HEK293T (cell line): ENCODE data around the gene CDH24.

Experiments
- CTCF ChIA-PET: fragments of 350-600 bp; formaldehyde crosslinking; extraction: SDS; loops from one replicate; lab custom pipeline; 2021; ENCODE audit warnings: antibody characterized with exemption, inconsistent platforms; lab: Yijun Ruan, JAX
- POLR2A ChIA-PET: fragments of 350-600 bp; formaldehyde crosslinking; extraction: SDS; loops from one replicate; lab custom pipeline; 2020; ENCODE audit warnings: antibody characterized with exemption, inconsistent platforms; lab: Yijun Ruan, JAX
- DNase-seq: peaks from one replicate; pipeline ENCODE4 v3.0.0; 2012; ENCODE audit warnings: mixed read lengths; ENCODE audit errors: extremely low spot score
- ARNT ChIP-seq: fragments of 450-650 bp; IDR thresholded peaks from 2 replicates; pipeline ENCODE4 v1.6.1; 2017; ENCODE audit warnings: mild to moderate bottlenecking
- BHLHE40 ChIP-seq: fragments of 450-650 bp; IDR thresholded peaks from 2 replicates; pipeline ENCODE4 v1.6.1; 2016; ENCODE audit warnings: mild to moderate bottlenecking, moderate library complexity, borderline replicate concordance
- CTBP1 ChIP-seq: fragments of 450-650 bp; IDR thresholded peaks from 2 replicates; pipeline ENCODE4 v1.6.1; 2016; ENCODE audit warnings: borderline replicate concordance
- ELF4 ChIP-seq: fragments of 450-650 bp; IDR thresholded peaks from 2 replicates; pipeline ENCODE4 v1.6.1; 2017; ENCODE audit warnings: antibody characterized with exemption
- FOXA1 ChIP-seq: fragments of 450-650 bp; IDR thresholded peaks from 2 replicates; pipeline ENCODE4 v1.6.1; 2016; ENCODE audit warnings: mild to moderate bottlenecking
- FOXK2 ChIP-seq: fragments of 450-650 bp; IDR thresholded peaks from 2 replicates; pipeline ENCODE4 v1.6.1; 2016; ENCODE audit warnings: mild to moderate bottlenecking
- FOXM1 ChIP-seq: fragments of 450-650 bp; IDR thresholded peaks from 2 replicates; pipeline ENCODE4 v1.6.1; 2017; ENCODE audit warnings: mild to moderate bottlenecking, borderline replicate concordance
- HDGF ChIP-seq: fragments of 450-650 bp; IDR thresholded peaks from 2 replicates; pipeline ENCODE4 v1.6.1; 2017; ENCODE audit warnings: antibody characterized with exemption, borderline replicate concordance
- L3MBTL2 ChIP-seq: fragments of 450-650 bp; conservative IDR thresholded peaks from 2 replicates; pipeline ENCODE4 v1.6.1; 2016; ENCODE audit warnings: mild to moderate bottlenecking
- LEF1 ChIP-seq: fragments of 450-650 bp; IDR thresholded peaks from 2 replicates; pipeline ENCODE4 v1.6.1; 2017; ENCODE audit warnings: mild to moderate bottlenecking, borderline replicate concordance
- NFRKB ChIP-seq: fragments of 450-650 bp; IDR thresholded peaks from 2 replicates; pipeline ENCODE4 v1.6.1; 2016; ENCODE audit warnings: mild to moderate bottlenecking, moderate library complexity
- SP1 ChIP-seq: fragments of 450-650 bp; IDR thresholded peaks from 2 replicates; pipeline ENCODE4 v1.6.1; 2017
- SUZ12 ChIP-seq: fragments of 450-650 bp; IDR thresholded peaks from 2 replicates; pipeline ENCODE4 v1.6.1; 2016; ENCODE audit warnings: mild to moderate bottlenecking
- TARDBP ChIP-seq: fragments of 450-650 bp; IDR thresholded peaks from 2 replicates; pipeline ENCODE4 v1.6.1; 2016
- ZNF384 ChIP-seq: fragments of 450-650 bp; IDR thresholded peaks from 2 replicates; pipeline ENCODE4 v1.6.1; 2016
- TF ChIP-seq, protein P1 (sequence below): fragments of 450-650 bp; IDR thresholded peaks from 2 replicates; pipeline ENCODE4 v1.6.1; 2016

CDH24 gene

GRCh38 chr14:23080474-23080873, 23.2 kb upstream of the CDH24 start:
- POLR2A ChIA-PET, result interaction anchor here (1.2 to 3.1 kb wide), 3 partner anchors 9 to 15 kb away, joined by 3 to 18 read pairs (median 3); partner anchors contain the start of genes ACIN1 and C14orf119
- TF ChIP-seq HDGF (no peak), SP1 (no peak), L3MBTL2 (no peak), SUZ12 (no peak), ZNF384 (no peak), FOXM1 (no peak), CTBP1 (no peak), BHLHE40 (no peak), FOXA1 (no peak), ARNT (no peak), TARDBP (no peak)
- DNase-seq, result no peak
- CTCF ChIA-PET, result interaction anchor here (1.0 kb wide), 1 partner anchor 12 kb away, joined by 3 read pairs; no protein-coding TSS in a partner anchor

DNA sequence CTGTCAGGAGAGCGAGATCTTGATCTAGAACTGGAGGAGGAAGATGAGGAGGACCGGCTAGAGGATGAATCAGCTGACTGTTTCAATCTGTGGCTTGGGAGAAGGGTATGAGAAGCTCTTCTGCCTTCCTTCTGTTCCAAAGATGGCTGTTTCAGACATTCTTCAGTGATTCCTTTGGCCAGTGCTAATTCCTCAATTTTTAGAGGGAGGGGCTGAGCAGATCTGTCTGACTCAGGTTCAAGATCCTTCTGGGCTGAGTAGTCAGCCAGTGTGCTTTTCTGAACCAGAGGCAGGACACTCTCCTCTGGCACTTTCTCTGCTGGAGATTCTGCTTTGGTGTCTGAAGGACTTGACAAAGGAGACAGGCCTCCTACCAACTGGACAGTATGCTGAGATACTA, 22.4 kb upstream of the CDH24 start:
- ChIA-PET POLR2A (no interaction called here), CTCF (interaction anchor here (1.0 kb wide), 1 partner anchor 11 kb away, joined by 3 read pairs; no protein-coding TSS in a partner anchor)
- no peak for DNase-seq
- TF ChIP-seq TARDBP (no peak), CTBP1 (no peak), FOXM1 (no peak), BHLHE40 (no peak), NFRKB (no peak), FOXK2 (no peak), ZNF384 (no peak), ELF4 (no peak), SP1 (no peak), HDGF (no peak), SUZ12 (no peak), ARNT (no peak), LEF1 (no peak), FOXA1 (no peak), L3MBTL2 (no peak)
- TF ChIP-seq, protein P1, sequence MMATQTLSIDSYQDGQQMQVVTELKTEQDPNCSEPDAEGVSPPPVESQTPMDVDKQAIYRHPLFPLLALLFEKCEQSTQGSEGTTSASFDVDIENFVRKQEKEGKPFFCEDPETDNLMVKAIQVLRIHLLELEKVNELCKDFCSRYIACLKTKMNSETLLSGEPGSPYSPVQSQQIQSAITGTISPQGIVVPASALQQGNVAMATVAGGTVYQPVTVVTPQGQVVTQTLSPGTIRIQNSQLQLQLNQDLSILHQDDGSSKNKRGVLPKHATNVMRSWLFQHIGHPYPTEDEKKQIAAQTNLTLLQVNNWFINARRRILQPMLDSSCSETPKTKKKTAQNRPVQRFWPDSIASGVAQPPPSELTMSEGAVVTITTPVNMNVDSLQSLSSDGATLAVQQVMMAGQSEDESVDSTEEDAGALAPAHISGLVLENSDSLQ, result no peak

DNA sequence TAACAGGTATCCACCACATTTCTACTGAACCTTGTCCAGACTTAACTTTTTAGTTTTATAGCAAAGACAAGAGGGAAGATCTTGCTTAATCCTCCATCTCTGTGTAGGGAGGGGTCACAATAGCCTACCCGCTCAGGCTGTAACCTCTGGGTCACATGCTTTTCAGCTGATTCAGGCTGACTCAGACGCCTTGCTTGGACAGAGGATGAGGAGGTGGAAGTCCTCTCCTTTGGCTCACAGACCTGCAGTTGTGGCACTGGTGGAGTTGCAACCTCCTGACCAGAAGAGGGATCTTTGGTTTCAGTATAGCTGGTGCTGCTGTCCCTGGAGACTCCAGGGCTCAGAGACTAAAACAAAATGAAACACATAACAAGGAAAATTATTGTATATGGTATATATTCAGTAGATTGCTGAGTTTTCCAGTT, 21.4 kb upstream of the CDH24 start:
- DNase-seq, result no peak
- ChIA-PET POLR2A (interaction anchor here (1.2 to 2.9 kb wide), 2 partner anchors 16 kb away, joined by 3 to 27 read pairs; partner anchors contain the start of genes ACIN1 and C14orf119), CTCF (interaction anchor here (1.4 to 2.8 kb wide), 2 partner anchors 8 to 10 kb away, joined by 3 to 27 read pairs; no protein-coding TSS in a partner anchor)
- TF ChIP-seq NFRKB (no peak), CTBP1 (no peak), SUZ12 (no peak), ARNT (no peak), ZNF384 (no peak)

- DNase-seq, result no peak
- TF ChIP-seq SP1, result no peak
- TF ChIP-seq SUZ12, result no peak
- TF ChIP-seq FOXA1, result no peak
- no peak for TF ChIP-seq CTBP1
- no peak for TF ChIP-seq NFRKB
- no peak for TF ChIP-seq LEF1
- no peak for TF ChIP-seq HDGF
- no peak for TF ChIP-seq ELF4
- TF ChIP-seq, protein P1, result no peak
- TF ChIP-seq FOXM1, result no peak
- TF ChIP-seq ZNF384, result no peak
- no peak for TF ChIP-seq ARNT
- TF ChIP-seq TARDBP, result no peak
- TF ChIP-seq BHLHE40, result no peak
- no peak for TF ChIP-seq FOXK2
- no peak for TF ChIP-seq L3MBTL2
- ChIA-PET POLR2A (interaction anchor here (1.2 to 2.9 kb wide), 3 partner anchors 16 to 122 kb away, joined by 3 to 27 read pairs (median 3); partner anchors contain the start of genes ACIN1 and C14orf119), CTCF (interaction anchor here (0.9 to 2.8 kb wide), 9 partner anchors 8 to 104 kb away, joined by 3 to 27 read pairs (median 4); no protein-coding TSS in a partner anchor)
Measured at GRCh38 chr14:23077962-23078361, 20.6 kb upstream of the CDH24 start.

DNA sequence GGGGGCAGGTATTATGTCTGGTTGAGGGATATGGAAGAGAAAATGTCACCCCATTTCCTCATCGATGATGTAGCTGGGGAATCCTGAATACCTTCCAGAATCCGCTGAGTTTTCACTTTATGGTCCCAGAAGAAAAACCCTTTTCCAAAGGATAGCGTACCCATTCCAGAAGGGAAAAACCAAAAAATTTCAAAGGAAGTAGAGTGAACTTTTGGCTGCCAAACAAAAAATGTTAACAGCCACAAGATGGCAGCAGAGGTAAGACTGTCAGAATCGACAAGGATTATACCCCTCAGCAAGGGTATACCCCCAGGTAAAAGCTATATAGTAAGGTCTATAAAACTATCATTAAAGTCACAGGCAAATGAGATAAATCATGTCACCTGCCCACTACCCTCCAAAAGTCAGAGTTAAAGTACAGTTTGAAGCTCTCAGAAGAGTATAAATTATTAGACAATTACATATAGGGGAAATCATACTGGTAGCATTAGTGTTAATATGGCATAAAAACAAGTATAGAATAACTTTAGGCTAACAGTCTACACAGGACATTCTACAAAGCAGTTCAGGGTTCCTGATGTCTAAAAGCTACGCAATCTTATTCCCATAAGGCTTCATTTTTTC, 19.6 kb upstream of the CDH24 start:
- CTCF ChIA-PET, result interaction anchor here (0.6 to 2.8 kb wide), 22 partner anchors 8 to 520 kb away, joined by 3 to 27 read pairs (median 4); partner anchors contain the start of genes ACIN1, C14orf119 and SLC7A8
- peak; percentile 40 for DNase-seq

More for the DNA sequence above, 19.6 kb upstream of the CDH24 start:
- TF ChIP-seq SUZ12 (no peak), LEF1 (no peak), TARDBP (no peak)
- TF ChIP-seq, protein P1, result peak; percentile 38; the same call in 1 of the 2 replicates
- POLR2A ChIA-PET, result interaction anchor here (1.3 to 2.9 kb wide), 2 partner anchors 18 to 121 kb away, joined by 3 to 27 read pairs; partner anchors contain the start of genes ACIN1 and C14orf119
